ENCODE results near the gene TMEM115.

TMEM115 gene

DNA sequence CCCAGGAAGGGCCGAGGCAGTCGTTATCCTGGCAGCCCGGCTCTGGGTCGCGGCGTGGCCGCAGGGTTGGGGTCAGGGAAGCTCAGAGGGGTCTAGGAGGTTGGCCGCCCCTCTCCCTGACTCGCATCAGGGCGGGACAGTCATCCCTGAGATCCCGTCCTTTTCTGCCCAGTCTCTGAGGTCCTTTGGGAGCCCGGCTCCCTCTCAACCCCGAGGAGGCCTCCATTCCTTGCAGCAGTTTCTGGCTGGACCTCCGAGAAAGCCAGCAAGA, 37.3 kb downstream of the TMEM115 start (continued):
- TF ChIP-seq ZFP3 (CRISPR knock-in tag; IDR thresholded peaks at IDR 0.05) (no peak), ZC3H10 (CRISPR knock-in tag; IDR thresholded peaks at IDR 0.05) (no peak)

DNA sequence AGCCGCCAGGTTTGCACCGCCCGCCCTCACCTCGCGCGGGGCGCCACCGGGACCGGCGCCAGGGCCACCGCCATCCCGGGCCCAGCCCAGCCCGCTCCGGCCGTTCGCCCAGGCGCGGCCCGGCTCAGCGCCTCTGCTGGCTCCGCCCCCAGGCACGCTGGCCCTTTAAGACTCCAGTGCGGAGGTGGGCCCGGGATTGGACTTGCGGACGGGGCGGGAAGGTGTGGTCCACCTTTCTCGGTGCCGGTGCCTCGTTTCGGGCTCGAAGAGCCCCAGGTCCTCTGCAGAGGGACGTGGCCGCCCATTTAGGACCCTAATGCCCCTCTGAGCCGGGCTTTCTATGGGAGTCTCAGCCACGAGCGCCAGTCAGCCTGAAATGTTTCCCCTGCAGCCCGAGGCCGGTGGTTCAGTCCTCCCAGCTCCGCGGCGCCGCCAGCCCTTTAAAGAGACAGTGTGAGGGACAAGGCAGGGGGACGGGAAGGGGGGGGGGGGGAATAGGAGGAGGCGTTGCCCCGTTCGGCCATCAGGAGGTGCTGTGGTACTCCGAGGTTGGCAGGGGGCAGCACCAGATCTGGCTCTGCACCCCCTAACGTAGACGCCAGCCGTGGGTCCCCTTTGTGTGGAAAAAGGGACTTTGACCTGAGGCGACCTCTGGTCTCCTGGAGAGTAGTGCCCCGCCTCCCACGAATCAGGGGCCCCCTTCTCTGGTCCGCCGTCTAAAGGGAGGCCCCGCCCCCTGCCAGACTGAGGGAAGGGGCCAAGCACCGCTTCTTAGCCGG, 37.8 kb downstream of the TMEM115 start:
- TF ChIP-seq, protein P1, sequence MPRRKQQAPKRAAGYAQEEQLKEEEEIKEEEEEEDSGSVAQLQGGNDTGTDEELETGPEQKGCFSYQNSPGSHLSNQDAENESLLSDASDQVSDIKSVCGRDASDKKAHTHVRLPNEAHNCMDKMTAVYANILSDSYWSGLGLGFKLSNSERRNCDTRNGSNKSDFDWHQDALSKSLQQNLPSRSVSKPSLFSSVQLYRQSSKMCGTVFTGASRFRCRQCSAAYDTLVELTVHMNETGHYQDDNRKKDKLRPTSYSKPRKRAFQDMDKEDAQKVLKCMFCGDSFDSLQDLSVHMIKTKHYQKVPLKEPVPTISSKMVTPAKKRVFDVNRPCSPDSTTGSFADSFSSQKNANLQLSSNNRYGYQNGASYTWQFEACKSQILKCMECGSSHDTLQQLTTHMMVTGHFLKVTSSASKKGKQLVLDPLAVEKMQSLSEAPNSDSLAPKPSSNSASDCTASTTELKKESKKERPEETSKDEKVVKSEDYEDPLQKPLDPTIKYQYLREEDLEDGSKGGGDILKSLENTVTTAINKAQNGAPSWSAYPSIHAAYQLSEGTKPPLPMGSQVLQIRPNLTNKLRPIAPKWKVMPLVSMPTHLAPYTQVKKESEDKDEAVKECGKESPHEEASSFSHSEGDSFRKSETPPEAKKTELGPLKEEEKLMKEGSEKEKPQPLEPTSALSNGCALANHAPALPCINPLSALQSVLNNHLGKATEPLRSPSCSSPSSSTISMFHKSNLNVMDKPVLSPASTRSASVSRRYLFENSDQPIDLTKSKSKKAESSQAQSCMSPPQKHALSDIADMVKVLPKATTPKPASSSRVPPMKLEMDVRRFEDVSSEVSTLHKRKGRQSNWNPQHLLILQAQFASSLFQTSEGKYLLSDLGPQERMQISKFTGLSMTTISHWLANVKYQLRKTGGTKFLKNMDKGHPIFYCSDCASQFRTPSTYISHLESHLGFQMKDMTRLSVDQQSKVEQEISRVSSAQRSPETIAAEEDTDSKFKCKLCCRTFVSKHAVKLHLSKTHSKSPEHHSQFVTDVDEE (CRISPR knock-in tag; IDR thresholded peaks at IDR 0.05), result 0 out of 2 replicates have a peak, but pooled peaks have one; percentile 39
- no peak for TF ChIP-seq ZNF70 (CRISPR knock-in tag; IDR thresholded peaks at IDR 0.05)
- TF ChIP-seq ZFP3 (CRISPR knock-in tag; IDR thresholded peaks at IDR 0.05), result no peak
- ATAC-seq, result peak; percentile 86

DNA sequence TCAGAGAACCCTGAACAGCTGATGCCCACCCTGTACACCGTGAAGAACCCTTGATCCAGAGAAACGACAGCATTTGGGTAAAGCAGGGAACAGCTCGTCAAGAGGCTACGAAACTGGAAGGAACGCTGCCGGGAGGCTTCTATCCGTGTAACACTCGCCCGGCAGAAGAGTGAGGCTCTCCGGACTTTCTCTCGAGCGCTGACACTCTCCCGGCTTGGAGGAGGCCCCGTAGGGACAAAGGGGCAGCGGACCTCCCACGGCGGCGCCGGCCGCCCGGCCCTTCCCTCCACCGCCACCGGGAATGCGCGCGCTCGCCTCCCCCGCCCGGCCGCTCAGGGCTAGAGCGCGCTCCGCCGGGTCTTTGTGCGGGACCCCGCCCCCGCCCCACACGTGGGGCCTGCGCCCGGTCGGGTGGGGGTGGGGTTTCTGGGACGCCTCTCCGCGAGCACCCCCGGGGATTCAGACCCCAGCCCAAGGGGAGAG, 38.4 kb downstream of the TMEM115 start:
- TF ChIP-seq TCF4 (CRISPR knock-in tag; IDR thresholded peaks at IDR 0.05; ENCODE audit: borderline replicate concordance) (no peak), CSDC2 (CRISPR knock-in tag; IDR thresholded peaks at IDR 0.05) (0 out of 2 replicates have a peak, but pooled peaks have one; percentile 9), TOX (CRISPR knock-in tag; IDR thresholded peaks at IDR 0.05; ENCODE audit: borderline replicate concordance) (no peak)
- peak; percentile 65 for ATAC-seq

DNA sequence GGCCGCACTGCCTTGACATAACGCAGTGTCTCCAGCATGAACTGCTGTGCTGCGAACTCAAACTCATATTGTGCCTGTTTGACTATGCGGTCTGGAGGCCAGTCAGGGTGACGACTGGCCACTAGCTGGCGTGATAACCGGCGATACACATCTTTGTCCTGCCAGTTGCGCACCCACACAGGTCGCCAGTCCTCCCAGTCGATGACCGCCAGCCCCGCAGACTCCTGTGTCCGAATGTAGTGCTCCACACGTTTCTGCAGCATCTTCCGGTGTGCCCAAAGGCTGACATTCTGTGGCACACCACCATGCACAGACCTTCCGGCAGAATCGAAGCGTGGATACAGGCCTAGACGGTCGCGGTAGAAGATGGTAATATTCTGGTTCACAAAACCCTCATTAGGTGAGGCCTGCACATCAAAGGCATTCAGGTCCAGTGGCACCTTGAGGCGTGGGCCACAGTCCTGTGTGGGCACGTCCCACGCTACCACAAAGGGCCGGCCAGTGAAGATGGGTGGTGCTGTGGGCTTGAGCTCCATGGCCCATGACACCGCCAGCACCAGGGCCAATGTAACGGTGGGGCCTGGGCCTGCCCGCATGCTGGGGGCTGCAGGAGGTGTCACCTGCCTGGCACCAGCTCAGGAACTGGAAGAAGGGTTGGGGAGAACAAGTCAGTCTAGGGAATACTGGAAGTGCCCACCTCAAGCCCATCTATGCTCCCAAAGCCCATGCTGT, 39.3 kb downstream of the TMEM115 start:
- TF ChIP-seq, protein P2, sequence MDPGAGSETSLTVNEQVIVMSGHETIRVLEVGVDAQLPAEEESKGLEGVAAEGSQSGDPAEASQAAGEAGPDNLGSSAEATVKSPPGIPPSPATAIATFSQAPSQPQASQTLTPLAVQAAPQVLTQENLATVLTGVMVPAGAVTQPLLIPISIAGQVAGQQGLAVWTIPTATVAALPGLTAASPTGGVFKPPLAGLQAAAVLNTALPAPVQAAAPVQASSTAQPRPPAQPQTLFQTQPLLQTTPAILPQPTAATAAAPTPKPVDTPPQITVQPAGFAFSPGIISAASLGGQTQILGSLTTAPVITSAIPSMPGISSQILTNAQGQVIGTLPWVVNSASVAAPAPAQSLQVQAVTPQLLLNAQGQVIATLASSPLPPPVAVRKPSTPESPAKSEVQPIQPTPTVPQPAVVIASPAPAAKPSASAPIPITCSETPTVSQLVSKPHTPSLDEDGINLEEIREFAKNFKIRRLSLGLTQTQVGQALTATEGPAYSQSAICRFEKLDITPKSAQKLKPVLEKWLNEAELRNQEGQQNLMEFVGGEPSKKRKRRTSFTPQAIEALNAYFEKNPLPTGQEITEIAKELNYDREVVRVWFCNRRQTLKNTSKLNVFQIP (CRISPR knock-in tag; IDR thresholded peaks at IDR 0.05; ENCODE audit: borderline replicate concordance, low read depth), result no peak
- TF ChIP-seq, protein P3, sequence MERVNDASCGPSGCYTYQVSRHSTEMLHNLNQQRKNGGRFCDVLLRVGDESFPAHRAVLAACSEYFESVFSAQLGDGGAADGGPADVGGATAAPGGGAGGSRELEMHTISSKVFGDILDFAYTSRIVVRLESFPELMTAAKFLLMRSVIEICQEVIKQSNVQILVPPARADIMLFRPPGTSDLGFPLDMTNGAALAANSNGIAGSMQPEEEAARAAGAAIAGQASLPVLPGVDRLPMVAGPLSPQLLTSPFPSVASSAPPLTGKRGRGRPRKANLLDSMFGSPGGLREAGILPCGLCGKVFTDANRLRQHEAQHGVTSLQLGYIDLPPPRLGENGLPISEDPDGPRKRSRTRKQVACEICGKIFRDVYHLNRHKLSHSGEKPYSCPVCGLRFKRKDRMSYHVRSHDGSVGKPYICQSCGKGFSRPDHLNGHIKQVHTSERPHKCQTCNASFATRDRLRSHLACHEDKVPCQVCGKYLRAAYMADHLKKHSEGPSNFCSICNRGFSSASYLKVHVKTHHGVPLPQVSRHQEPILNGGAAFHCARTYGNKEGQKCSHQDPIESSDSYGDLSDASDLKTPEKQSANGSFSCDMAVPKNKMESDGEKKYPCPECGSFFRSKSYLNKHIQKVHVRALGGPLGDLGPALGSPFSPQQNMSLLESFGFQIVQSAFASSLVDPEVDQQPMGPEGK (CRISPR knock-in tag; IDR thresholded peaks at IDR 0.05; ENCODE audit: borderline replicate concordance), result no peak
- TF ChIP-seq CSDC2 (CRISPR knock-in tag; IDR thresholded peaks at IDR 0.05) (no peak), ZNF8 (CRISPR knock-in tag; IDR thresholded peaks at IDR 0.05) (no peak), TCF4 (CRISPR knock-in tag; IDR thresholded peaks at IDR 0.05; ENCODE audit: borderline replicate concordance) (no peak), ZFP3 (CRISPR knock-in tag; IDR thresholded peaks at IDR 0.05) (no peak), ZC3H10 (CRISPR knock-in tag; IDR thresholded peaks at IDR 0.05) (no peak), ESRRG (CRISPR knock-in tag; IDR thresholded peaks at IDR 0.05) (no peak), ZNF70 (CRISPR knock-in tag; IDR thresholded peaks at IDR 0.05) (no peak), ISL1 (CRISPR knock-in tag; IDR thresholded peaks at IDR 0.05) (no peak), OSR1 (CRISPR knock-in tag; IDR thresholded peaks at IDR 0.05) (no peak), ZNF565 (CRISPR knock-in tag; conservative IDR thresholded peaks at IDR 0.05; ENCODE audit: low read depth) (no peak), RARB (CRISPR knock-in tag; IDR thresholded peaks at IDR 0.05) (no peak), GLIS3 (CRISPR knock-in tag; IDR thresholded peaks at IDR 0.05) (no peak), ARNTL (CRISPR knock-in tag; IDR thresholded peaks at IDR 0.05; ENCODE audit: borderline replicate concordance, low read depth) (no peak), ZFP30 (CRISPR knock-in tag; IDR thresholded peaks at IDR 0.05) (no peak), TOX (CRISPR knock-in tag; IDR thresholded peaks at IDR 0.05; ENCODE audit: borderline replicate concordance) (no peak), BACH2 (CRISPR knock-in tag; IDR thresholded peaks at IDR 0.05; ENCODE audit: borderline replicate concordance) (no peak), PPARA (CRISPR knock-in tag; IDR thresholded peaks at IDR 0.05; ENCODE audit: borderline replicate concordance) (no peak)
- TF ChIP-seq, protein P1 (CRISPR knock-in tag; IDR thresholded peaks at IDR 0.05), result no peak
- no peak for ATAC-seq

Data from SK-N-SH treated with all-trans-retinoic acid at 6 μM for 48 hours (cell line).